ENCODE data around the gene PRKCH. TPM values are rescaled to one million over a fixed set of nuclear protein-coding genes. Genes with fewer than 3 reads are reported as not detected.
A peak's percentile ranks its signal among the peaks of the same experiment; 100 is the strongest.
"Not testable (repeated sequence)": the region's sequence is repeated elsewhere in the genome, so short reads cannot be mapped to it uniquely, and the experiment has no call there.

The PRKCH gene
- total RNA-seq, 1 experiment from 2014 or later = 6.8 TPM

GRCh38 chr14:61525293-61526011, 204.1 kb downstream of the PRKCH start:
- DNase-seq = no peak
- Histone ChIP-seq H3K36me3 (no peaks in the 10 kb centered on the region), H3K9me3 (replicated peaks) (no peaks in the 10 kb centered on the region), H3K27me3 (no peaks in the 10 kb centered on the region), H3K4me1 (peaks cover 20% of the 10 kb centered on the region), H3K4me3 (no peak overlapping the region), H3K27ac (no peak overlapping the region)

GRCh38 chr14:61526405-61527312, 205.3 kb downstream of the PRKCH start:
- Histone ChIP-seq H3K9me3 (replicated peaks) (no peaks in the 10 kb centered on the region), H3K27me3 (no peaks in the 10 kb centered on the region), H3K36me3 (no peaks in the 10 kb centered on the region), H3K4me3 (no peak overlapping the region), H3K27ac (no peak overlapping the region), H3K4me1 (peaks cover 20% of the 10 kb centered on the region)
- DNase-seq = no peak

DNA sequence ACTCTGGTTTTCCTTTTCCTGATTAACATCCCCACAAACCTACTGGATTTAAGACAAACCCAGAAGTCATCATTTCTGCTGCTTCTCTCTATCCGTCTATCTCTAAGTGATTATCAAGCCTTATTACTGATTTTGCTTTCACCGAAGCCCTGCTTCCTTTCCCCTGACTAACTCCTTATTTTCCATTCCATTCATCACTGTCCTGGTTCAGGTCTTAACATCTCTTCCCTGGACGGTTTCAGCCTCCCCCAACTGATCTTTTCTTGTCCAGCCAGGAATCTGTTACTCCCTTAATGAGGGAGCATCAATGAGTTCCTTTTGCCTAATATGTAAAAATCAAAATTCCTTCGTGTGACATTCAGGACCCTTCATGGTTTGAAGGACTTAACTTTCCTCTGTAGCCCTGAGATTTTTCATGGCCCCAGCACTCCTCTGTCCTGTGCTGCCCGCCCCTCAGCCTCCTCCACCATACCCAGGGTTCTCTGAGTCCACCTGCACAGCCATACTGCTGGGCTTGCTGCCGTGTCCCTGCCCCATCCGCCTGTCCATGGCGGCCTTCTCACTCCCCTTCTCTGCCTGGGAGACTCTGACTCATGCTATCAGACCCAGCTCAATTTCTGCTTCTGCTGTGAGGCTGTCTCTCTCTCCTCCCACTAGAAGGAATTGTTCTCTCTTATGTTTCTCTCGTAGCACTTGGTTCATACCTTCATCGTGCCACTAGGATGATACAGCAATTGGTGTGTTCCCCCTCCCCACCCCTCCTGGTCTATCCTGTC, 206.1 kb downstream of the PRKCH start:
- Histone ChIP-seq H3K27me3 (no peaks in the 10 kb centered on the region), H3K36me3 (no peaks in the 10 kb centered on the region), H3K4me3 (no peak overlapping the region), H3K4me1 (peaks cover 20% of the 10 kb centered on the region), H3K27ac (no peak overlapping the region), H3K9me3 (replicated peaks) (no peaks in the 10 kb centered on the region)
- DNase-seq = peak in 1 of 2 experiments; percentile 15

- Histone ChIP-seq H3K4me3 (no peak overlapping the region), H3K9me3 (replicated peaks) (no peaks in the 10 kb centered on the region), H3K27me3 (no peaks in the 10 kb centered on the region), H3K36me3 (no peaks in the 10 kb centered on the region), H3K4me1 (peaks cover 19% of the 10 kb centered on the region), H3K27ac (no peak overlapping the region)
- no peak for DNase-seq
These were observed 207.2 kb downstream of the PRKCH start for GRCh38 chr14:61528591-61529021.

DNA sequence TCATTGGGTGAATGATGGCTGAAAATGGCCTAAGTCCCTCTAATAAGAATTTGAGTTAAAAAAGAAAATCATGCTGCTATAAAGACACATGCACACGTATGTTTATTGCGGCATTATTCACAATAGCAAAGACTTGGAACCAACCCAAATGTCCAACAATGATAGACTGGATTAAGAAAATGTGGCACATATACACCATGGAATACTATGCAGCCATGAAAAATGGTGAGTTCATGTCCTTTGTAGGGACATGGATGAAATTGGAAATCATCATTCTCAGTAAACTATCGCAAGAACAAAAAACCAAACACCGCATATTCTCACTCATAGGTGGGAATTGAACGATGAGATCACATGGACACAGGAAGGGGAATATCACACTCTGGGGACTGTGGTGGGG, 208.0 kb downstream of the PRKCH start:
- not testable (repeated sequence) for H3K27ac ChIP-seq

GRCh38 chr14:61530296-61530695, 208.9 kb downstream of the PRKCH start:
- no peaks in the 10 kb centered on the region for H3K9me3 ChIP-seq (replicated peaks)
- no peak for DNase-seq
- H3K4me3 ChIP-seq = no peak overlapping the region
- H3K27me3 ChIP-seq = no peaks in the 10 kb centered on the region
- no peaks in the 10 kb centered on the region for H3K36me3 ChIP-seq
- no peak overlapping the region for H3K27ac ChIP-seq
- peaks cover 2% of the 10 kb centered on the region; the same call in 1 of the 2 replicates for H3K4me1 ChIP-seq

More for the DNA sequence above, 208.0 kb downstream of the PRKCH start:
- H3K36me3 ChIP-seq; DNase-seq; H3K4me3 ChIP-seq; H3K27me3 ChIP-seq; H3K9me3 ChIP-seq (replicated peaks): not testable (repeated sequence)
- peaks cover 11% of the 10 kb centered on the region for H3K4me1 ChIP-seq

- Histone ChIP-seq H3K4me3 (no peak overlapping the region), H3K9me3 (replicated peaks) (no peaks in the 10 kb centered on the region), H3K27me3 (no peaks in the 10 kb centered on the region), H3K4me1 (no peaks in the 10 kb centered on the region), H3K27ac (no peak overlapping the region), H3K36me3 (no peaks in the 10 kb centered on the region)
- DNase-seq = no peak
These were observed 209.5 kb downstream of the PRKCH start for GRCh38 chr14:61530896-61531295.

- no peaks in the 10 kb centered on the region for H3K9me3 ChIP-seq (replicated peaks)
- no peaks in the 10 kb centered on the region for H3K36me3 ChIP-seq
- no peak overlapping the region for H3K4me3 ChIP-seq
- no peak for DNase-seq
- H3K4me1 ChIP-seq = no peaks in the 10 kb centered on the region
- no peaks in the 10 kb centered on the region for H3K27me3 ChIP-seq
- no peak overlapping the region for H3K27ac ChIP-seq
These were observed 210.2 kb downstream of the PRKCH start for GRCh38 chr14:61531465-61532122.

GRCh38 chr14:61532123-61532505, 210.7 kb downstream of the PRKCH start:
- Histone ChIP-seq H3K36me3 (no peaks in the 10 kb centered on the region), H3K4me3 (no peak overlapping the region), H3K4me1 (no peaks in the 10 kb centered on the region), H3K27ac (no peak overlapping the region), H3K9me3 (replicated peaks) (no peaks in the 10 kb centered on the region), H3K27me3 (no peaks in the 10 kb centered on the region)
- no peak for DNase-seq

- Histone ChIP-seq H3K36me3 (no peaks in the 10 kb centered on the region), H3K4me3 (no peak overlapping the region), H3K9me3 (replicated peaks) (no peaks in the 10 kb centered on the region), H3K27ac (no peak overlapping the region), H3K4me1 (peaks cover 4% of the 10 kb centered on the region), H3K27me3 (no peaks in the 10 kb centered on the region)
- DNase-seq = no peak
These were observed 211.4 kb downstream of the PRKCH start for GRCh38 chr14:61532763-61533162.

- H3K27ac ChIP-seq = no peak overlapping the region
- H3K4me1 ChIP-seq = peaks cover 7% of the 10 kb centered on the region
- no peak for DNase-seq
These were observed 212.3 kb downstream of the PRKCH start for GRCh38 chr14:61533513-61534255.

GRCh38 chr14:61535032-61535431, 213.7 kb downstream of the PRKCH start:
- no peaks in the 10 kb centered on the region for H3K36me3 ChIP-seq
- no peaks in the 10 kb centered on the region for H3K9me3 ChIP-seq (replicated peaks)
- no peaks in the 10 kb centered on the region for H3K27me3 ChIP-seq
- no peak overlapping the region for H3K4me3 ChIP-seq
- H3K27ac ChIP-seq = no peak overlapping the region
- peaks cover 7% of the 10 kb centered on the region for H3K4me1 ChIP-seq
- DNase-seq = no peak

More at GRCh38 chr14:61533513-61534255, 212.3 kb downstream of the PRKCH start:
- Histone ChIP-seq H3K36me3 (no peaks in the 10 kb centered on the region), H3K9me3 (replicated peaks) (no peaks in the 10 kb centered on the region), H3K4me3 (no peak overlapping the region), H3K27me3 (no peaks in the 10 kb centered on the region)

- no peak overlapping the region for H3K4me3 ChIP-seq
- H3K27ac ChIP-seq = no peak overlapping the region
- no peaks in the 10 kb centered on the region for H3K36me3 ChIP-seq
- H3K9me3 ChIP-seq (replicated peaks) = no peaks in the 10 kb centered on the region
- no peak for DNase-seq
- H3K4me1 ChIP-seq = peaks cover 7% of the 10 kb centered on the region
- H3K27me3 ChIP-seq = no peaks in the 10 kb centered on the region
These were observed 214.1 kb downstream of the PRKCH start for GRCh38 chr14:61535458-61535857.

All from SJCRH30 (cell line).